K562 (cell line): Measurements from ENCODE around the gene PPIL4. TPM values are rescaled to one million over a fixed set of nuclear protein-coding genes. Genes with fewer than 3 reads are reported as not detected.
"Not testable (repeated sequence)": the region's sequence is repeated elsewhere in the genome, so short reads cannot be mapped to it uniquely, and the experiment has no call there.

Source experiments
- ATAC-seq: fragments of 200-7000 bp; cut with Tn5 transposase; 3 replicates; pipeline ENCODE4 v1.9.1; 2020; ENCODE audit warnings: moderate library complexity
- BruUV-seq: library from RNA; stranded (reverse); fragments of 400-500 nt; replicated peaks from 2 replicates; lab custom pipeline; 2021; lab: Mats Ljungman, UMichigan
- CTCF ChIA-PET: fragments of 300-600 bp; formaldehyde crosslinking; extraction: SDS; loops from one replicate; lab custom pipeline; 2021; ENCODE audit warnings: low intra/inter-chr PET ratio; lab: Yijun Ruan, JAX
- POLR2A ChIA-PET: fragments of 300-600, 350-650 bp; sonication (Branson Sonifier 250); formaldehyde crosslinking; extraction: SDS; loops from one replicate; lab custom pipeline; 2021; ENCODE audit warnings: antibody characterized with exemption, inconsistent platforms; lab: Yijun Ruan, JAX
- DNase-seq, 4 experiments: peaks; one replicate each; pipeline versions ENCODE4 v3.0.0 to v3.0.0-alpha.2; 2011 to 2018; ENCODE audit warnings: low spot score in 3 of 4, mixed read lengths in 3 of 4; ENCODE audit errors: extremely low read depth in 1 of 4
- FAIRE-seq: peaks from 2 replicates; lab custom pipeline; 2011; peaks lifted over from hg19 to GRCh38; lab: Jason Lieb, UNC
- H2AFZ ChIP-seq: 2 replicates; pipeline ENCODE4 v1.6.0; 2011; ENCODE audit warnings: low read depth, low read length, control low read depth, inconsistent platforms
- H3K27ac ChIP-seq: fragments of 200-600 bp; 3 replicates; pipeline ENCODE4 v1.8.0; 2011; ENCODE audit warnings: low read depth, mild to moderate bottlenecking, control low read depth, inconsistent platforms, low read length, moderate library complexity, mixed read lengths; ENCODE audit errors: extremely low read depth
- H3K27me3 ChIP-seq, 2 experiments: fragments of 300-600 bp in 1 of 2; 2 replicates in 1 of 2; 3 replicates in 1 of 2; pipeline versions ENCODE4 v1.6.0 to v1.8.0; 2011; ENCODE audit warnings: inconsistent platforms in 2 of 2, low read length in 2 of 2, mild to moderate bottlenecking in 1 of 2, mixed read lengths in 1 of 2, moderate library complexity in 1 of 2; ENCODE audit not compliant: control insufficient read depth in 2 of 2, insufficient read depth in 2 of 2
- H3K36me3 ChIP-seq: fragments of 300-600 bp; 3 replicates; pipeline ENCODE4 v1.8.0; 2011; ENCODE audit warnings: mild to moderate bottlenecking, low read length, inconsistent platforms; ENCODE audit not compliant: control insufficient read depth, insufficient read depth
- H3K4me1 ChIP-seq, 2 experiments: fragments of 200-600 bp in 1 of 2; replicated peaks in 1 of 2; 2 replicates in 1 of 2; 3 replicates in 1 of 2; pipeline versions ENCODE4 v1.5.1 to v1.8.0; 2011; ENCODE audit warnings: inconsistent platforms in 2 of 2, low read length in 2 of 2, mild to moderate bottlenecking in 1 of 2, mixed read lengths in 1 of 2, moderate library complexity in 1 of 2; ENCODE audit not compliant: control insufficient read depth in 2 of 2, insufficient read depth in 2 of 2
- H3K4me2 ChIP-seq: 2 replicates; pipeline ENCODE4 v1.6.1; 2011; ENCODE audit warnings: low read length, control low read depth, inconsistent platforms, mixed read lengths; ENCODE audit not compliant: insufficient read depth
- H3K4me3 ChIP-seq: fragments of 200-600 bp; sonication (generic), shearing (Covaris generic); 2 replicates; pipeline ENCODE4 v1.5.1; 2016; ENCODE audit warnings: control low read depth, inconsistent platforms
- H3K79me2 ChIP-seq: fragments of 200-600 bp; 3 replicates; pipeline ENCODE4 v1.8.0; 2011; ENCODE audit warnings: low read length, inconsistent platforms; ENCODE audit not compliant: control insufficient read depth, insufficient read depth
- H3K9ac ChIP-seq, 2 experiments: 2 replicates each; pipeline versions ENCODE4 v1.6.0 to v1.6.1; 2011; ENCODE audit warnings: low read depth in 2 of 2, low read length in 2 of 2, control low read depth in 1 of 2, inconsistent platforms in 1 of 2, mild to moderate bottlenecking in 1 of 2, mixed read lengths in 1 of 2; ENCODE audit not compliant: insufficient read depth in 1 of 2
- H3K9me1 ChIP-seq: one replicate; pipeline ENCODE4 v1.6.0; 2011; ENCODE audit warnings: inconsistent platforms, mild to moderate bottlenecking, low read length, moderate library complexity; ENCODE audit not compliant: control insufficient read depth, insufficient read depth
- H3K9me3 ChIP-seq: replicated peaks from 2 replicates; pipeline ENCODE4 v1.5.1; 2011; ENCODE audit warnings: low read depth, low read length, inconsistent platforms; ENCODE audit not compliant: control insufficient read depth, insufficient read depth
- H4K20me1 ChIP-seq: replicated peaks from 2 replicates; pipeline ENCODE4 v1.6.1; 2011; ENCODE audit warnings: low read length, inconsistent platforms, mixed read lengths; ENCODE audit not compliant: control insufficient read depth, insufficient read depth
- CEBPG ChIP-seq, 3 experiments: fragments of 200-800 bp in 1 of 3; sonication (Bioruptor generic) in 1 of 3; sonication (generic) in 1 of 3; formaldehyde crosslinking in 1 of 3; IDR thresholded peaks in 2 of 3; conservative IDR thresholded peaks in 1 of 3; 2 replicates each; pipeline versions ENCODE4 v1.6.1 to v1.8.0; 2016 to 2022; ENCODE audit warnings: missing compliant biosample characterization in 2 of 3, missing genetic modification characterization in 2 of 3, mild to moderate bottlenecking in 1 of 3, missing genetic modification reagents in 1 of 3
- KLF10 ChIP-seq: fragments of 250-450 bp; sonication (Bioruptor Pico); IDR thresholded peaks from 2 replicates; pipeline ENCODE4 v1.6.1; 2021; ENCODE audit warnings: matching md5 sums
- MAZ ChIP-seq, 2 experiments: fragments of 450-650 bp in 1 of 2; sonication (generic) in 1 of 2; formaldehyde crosslinking; IDR thresholded peaks in 1 of 2; conservative IDR thresholded peaks in 1 of 2; 2 replicates each; pipeline versions ENCODE4 v1.4.0 to v1.5.0; 2020; ENCODE audit warnings: mild to moderate bottlenecking in 1 of 2, missing genetic modification reagents in 1 of 2
- ZNF354B ChIP-seq: fragments of 250-450 bp; sonication (Bioruptor Pico); IDR thresholded peaks from 2 replicates; pipeline ENCODE4 v1.4.0; 2020
- WGBS: fragments of 100-300 bp; shearing (Covaris generic); methylation state at CpG from one replicate; pipeline ENCODE4 v1.1.6; 2016; ENCODE audit warnings: low coverage, mixed read lengths; ENCODE audit not compliant: insufficient coverage; ENCODE audit errors: missing lambda C conversion rate; 5-methylcytosine and 5-hydroxymethylcytosine counted together
- in situ Hi-C: fragments of 300-500 bp; cut with MboI; formaldehyde crosslinking; loops from 4 replicates; pipeline ENCODE4 v1.15.0; 2018; ENCODE audit warnings: inconsistent platforms, mixed read lengths
- intact Hi-C: fragments of 100-400 bp; cut with micrococcal nuclease; formaldehyde crosslinking; loops from 2 replicates; pipeline ENCODE4 v1.14.2; 2022
- polyA plus RNA-seq, 8 experiments: library from polyadenylated mRNA; depleted of rRNA in 4 of 8; stranded (reverse) in 5 of 8; unstranded in 3 of 8; fragments of >200 nt; fragmentation: Nextera tagmentation in 2 of 8; fragmentation: Illumina TruSeq in 1 of 8; extraction: Ambion mirVana in 2 of 8; extraction: Trizol in 1 of 8; gene quantifications; 2 replicates each; pipeline versions ENCODE4 v1.2.1 to v1.2.3, GENCODE V29; 2011 to 2014; ENCODE audit warnings: inconsistent platforms in 1 of 8, missing spikeins in 1 of 8
- total RNA-seq, 7 experiments: library from RNA; depleted of rRNA in 6 of 7; stranded (reverse); fragments of >200 nt in 6 of 7; fragmentation: Illumina TruSeq in 2 of 7; extraction: Trizol in 2 of 7; gene quantifications; 2 replicates each; pipeline versions ENCODE4 v1.2.1 to v1.2.3, GENCODE V29; 2011 to 2021; ENCODE audit warnings: low replicate concordance in 1 of 7
- TF ChIP-seq, protein P1 (sequence below), 2 experiments: fragments of 450-650 bp in 1 of 2; sonication (generic) in 1 of 2; formaldehyde crosslinking in 1 of 2; IDR thresholded peaks in 1 of 2; conservative IDR thresholded peaks in 1 of 2; 2 replicates each; pipeline versions ENCODE4 v1.6.1 to v1.8.1; 2016 to 2023; ENCODE audit warnings: mild to moderate bottlenecking in 2 of 2, moderate library complexity in 2 of 2, inconsistent platforms in 1 of 2, missing genetic modification reagents in 1 of 2

The PPIL4 gene
- total and polyA plus RNA-seq, 9 of the 15 experiments (the other 6 are each of a cell fraction or from before 2014, with no cell fraction given): 14.5 to 55.2 (median 45.9) TPM

DNA sequence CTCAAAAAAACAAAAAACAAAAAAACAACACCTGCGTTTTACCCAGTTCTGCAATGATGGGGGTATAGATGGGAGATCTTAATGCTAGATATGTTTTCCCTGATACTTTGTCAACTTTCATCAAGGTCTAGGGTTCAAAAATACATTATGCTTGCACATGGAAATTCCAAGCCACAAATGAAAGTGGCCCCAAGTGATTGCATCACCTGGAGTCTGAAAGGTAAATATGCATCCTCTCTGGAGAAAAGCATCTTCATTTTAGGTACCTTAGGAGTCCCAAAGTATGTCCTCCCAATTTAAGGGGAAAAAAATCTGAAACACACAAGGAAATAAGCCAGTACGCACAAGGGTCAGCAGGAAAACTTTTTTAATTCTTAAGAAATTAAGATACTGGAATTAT is 48.5 kb downstream of the PPIL4 start:
- Histone ChIP-seq H3K4me3 (no peak overlapping the region), H3K9me3 (no peaks in the 10 kb centered on the region), H3K27ac (no peak overlapping the region), H3K9me1 (no peaks in the 10 kb centered on the region), H3K36me3 (no peaks in the 10 kb centered on the region), H3K9ac (no peak overlapping the region), H2AFZ (no peak overlapping the region), H3K4me1 (no peaks in the 10 kb centered on the region), H3K4me2 (no peak overlapping the region), H4K20me1 (no peaks in the 10 kb centered on the region), H3K79me2 (no peaks in the 10 kb centered on the region), H3K27me3 (peaks cover 7 to 19% of the 10 kb centered on the region in 2 experiments)
- TF ChIP-seq MAZ (CRISPR knock-in tag; conservative IDR thresholded peaks at IDR 0.05 in 1 of 2, IDR thresholded peaks at IDR 0.05 in 1 of 2): no peak
- TF ChIP-seq KLF10 (CRISPR knock-in tag): no peak
- no peak for TF ChIP-seq ZNF354B (CRISPR knock-in tag)
- TF ChIP-seq CEBPG (CRISPR knock-in tag; IDR thresholded peaks at IDR 0.05): no peak
- TF ChIP-seq CEBPG (tag; conservative IDR thresholded peaks at IDR 0.05 in 1 of 2, IDR thresholded peaks at IDR 0.05 in 1 of 2): peak in 1 of 2 experiments; percentile 42; a peak in 2 of 4 replicates
- TF ChIP-seq, protein P1, sequence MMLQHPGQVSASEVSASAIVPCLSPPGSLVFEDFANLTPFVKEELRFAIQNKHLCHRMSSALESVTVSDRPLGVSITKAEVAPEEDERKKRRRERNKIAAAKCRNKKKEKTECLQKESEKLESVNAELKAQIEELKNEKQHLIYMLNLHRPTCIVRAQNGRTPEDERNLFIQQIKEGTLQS (IDR thresholded peaks at IDR 0.05): peak; percentile 48
- TF ChIP-seq, protein P1 (CRISPR knock-in tag; conservative IDR thresholded peaks at IDR 0.05): no peak
- no TSS peak for BruUV-seq
- no peak for DNase-seq
- CTCF ChIA-PET: no interaction called here
- no peak for ATAC-seq
- 88% methylated on average over 2 of the region's 2 CpGs for WGBS
- intact Hi-C loops (no loop called here), in situ Hi-C loops (no loop called here)
- FAIRE-seq: no peak
- POLR2A ChIA-PET: interaction anchor here (0.8 to 1.5 kb wide), 3 partner anchors 8 to 11 kb away, joined by 3 to 6 read pairs (median 5); no protein-coding TSS in a partner anchor

DNA sequence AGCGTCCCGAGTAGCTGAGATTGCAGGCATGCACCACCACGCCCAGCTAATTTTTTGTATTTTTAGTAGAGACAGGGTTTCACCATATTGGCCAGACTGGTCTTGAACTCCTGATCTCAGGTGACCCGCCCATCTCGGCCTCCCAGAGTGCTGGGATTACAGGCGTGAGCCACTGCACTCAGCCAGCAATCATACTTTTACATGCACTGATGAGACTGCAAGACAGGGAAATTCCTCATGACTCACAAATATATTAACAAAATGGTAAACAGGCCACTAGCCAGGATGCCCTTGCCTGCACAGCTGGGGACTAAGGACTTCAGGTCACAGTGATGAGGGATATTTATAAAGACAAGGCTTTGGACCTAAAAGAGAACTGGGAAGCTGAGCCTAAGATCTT is 49.2 kb downstream of the PPIL4 start:
- POLR2A ChIA-PET: interaction anchor here (0.8 to 1.5 kb wide), 3 partner anchors 9 to 12 kb away, joined by 3 to 6 read pairs (median 5); no protein-coding TSS in a partner anchor
- not testable (repeated sequence) for H3K9me3 ChIP-seq, DNase-seq

DNA sequence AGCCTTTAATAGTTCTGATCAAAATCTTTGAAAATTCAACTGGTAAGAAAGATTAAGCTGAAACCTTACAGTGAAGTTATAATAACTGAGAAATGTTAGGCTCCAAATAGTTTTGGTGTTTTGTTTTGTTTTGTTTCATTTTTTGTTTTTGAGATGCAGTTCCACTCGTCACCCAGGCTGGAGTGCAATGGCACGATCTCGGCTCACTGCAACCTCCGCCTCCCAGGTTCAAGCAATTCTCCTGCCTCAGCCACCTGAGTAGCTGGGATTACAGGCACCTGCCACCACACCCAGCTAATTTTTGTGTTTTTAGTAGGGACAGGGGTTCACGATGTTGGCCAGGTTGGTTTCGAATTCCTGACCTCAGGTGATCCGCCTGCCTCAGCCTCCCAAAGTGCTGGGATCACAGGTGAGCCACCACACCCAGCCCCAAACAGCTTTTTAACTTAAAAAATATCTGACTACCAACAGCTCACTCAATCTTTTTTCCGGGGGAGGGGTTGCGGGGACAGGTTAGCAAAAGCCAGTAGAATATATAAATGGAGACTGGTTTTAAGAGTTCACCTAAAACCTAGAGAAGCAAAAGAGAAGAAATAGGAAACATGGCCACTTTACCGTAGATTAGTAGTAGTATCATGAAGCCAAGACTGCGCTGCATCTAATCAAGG is 50.4 kb downstream of the PPIL4 start:
- POLR2A ChIA-PET: interaction anchor here (1.2 to 1.3 kb wide), 2 partner anchors 10 to 22 kb away, joined by 3 to 4 read pairs; no protein-coding TSS in a partner anchor
- in situ Hi-C loops, intact Hi-C loops, H3K9me1 ChIP-seq, H4K20me1 ChIP-seq, CTCF ChIA-PET, H3K4me1 ChIP-seq, H3K27ac ChIP-seq, ATAC-seq, H2AFZ ChIP-seq, H3K36me3 ChIP-seq, H3K9ac ChIP-seq, H3K9me3 ChIP-seq, H3K4me2 ChIP-seq, DNase-seq, H3K4me3 ChIP-seq, FAIRE-seq, H3K79me2 ChIP-seq, BruUV-seq: not testable (repeated sequence)
- 38% methylated on average over 11 of the region's 11 CpGs for WGBS
- peaks cover 14 to 30% of the 10 kb centered on the region in 2 experiments for H3K27me3 ChIP-seq

More for the DNA sequence above, 49.2 kb downstream of the PPIL4 start:
- H3K4me3 ChIP-seq, BruUV-seq, H3K27ac ChIP-seq, H3K9me1 ChIP-seq, H3K4me2 ChIP-seq, CTCF ChIA-PET, H4K20me1 ChIP-seq, H3K79me2 ChIP-seq, H3K36me3 ChIP-seq, H3K9ac ChIP-seq, ATAC-seq, in situ Hi-C loops, intact Hi-C loops, H3K4me1 ChIP-seq, H2AFZ ChIP-seq, FAIRE-seq: not testable (repeated sequence)
- peaks cover 10 to 25% of the 10 kb centered on the region in 2 experiments for H3K27me3 ChIP-seq
- 24% methylated on average over 6 of the region's 6 CpGs for WGBS
